Progenitor cell of endocrine pancreas (in vitro differentiated cells): ENCODE measurements around the gene CMPK1. TPM values are rescaled to one million over a fixed set of nuclear protein-coding genes. Genes with fewer than 3 reads are reported as not detected.

Source experiments
- DNase-seq: peaks from one replicate; pipeline ENCODE4 v3.0.0; 2021; ENCODE audit warnings: low spot score; ENCODE audit not compliant: unreplicated experiment
- H3K27ac Mint-ChIP-seq: 2 replicates; pipeline ENCODE4 v1.8.0; 2021; ENCODE audit warnings: mild to moderate bottlenecking, moderate library complexity, mixed read lengths
- H3K27me3 Mint-ChIP-seq: 2 replicates; pipeline ENCODE4 v1.8.0; 2021; ENCODE audit warnings: mixed read lengths
- H3K36me3 Mint-ChIP-seq: 2 replicates; pipeline ENCODE4 v1.8.0; 2022; ENCODE audit warnings: mixed read lengths; ENCODE audit not compliant: insufficient read depth
- H3K4me1 Mint-ChIP-seq: 2 replicates; pipeline ENCODE4 v1.8.0; 2021; ENCODE audit warnings: low read depth, mixed read lengths
- H3K4me3 Mint-ChIP-seq: 2 replicates; pipeline ENCODE4 v1.8.0; 2021; ENCODE audit warnings: low read depth, mild to moderate bottlenecking, moderate library complexity, mixed read lengths
- H3K9me3 Mint-ChIP-seq: 2 replicates; pipeline ENCODE4 v1.8.0; 2021; ENCODE audit warnings: low read depth, mixed read lengths
- total RNA-seq: library from RNA; stranded (reverse); gene quantifications from 2 replicates; pipeline ENCODE4 v1.2.1, GENCODE V29; 2021
- TF ChIP-seq, protein P1 (sequence below): fragments of 200-600 bp; sonication (generic); IDR thresholded peaks from one replicate; pipeline ENCODE4 v1.5.0; 2021; ENCODE audit warnings: antibody characterized with exemption, mild to moderate bottlenecking; ENCODE audit not compliant: unreplicated experiment

The CMPK1 gene
- total RNA-seq, 1 donor from 2014 or later: 53.1 TPM

DNA sequence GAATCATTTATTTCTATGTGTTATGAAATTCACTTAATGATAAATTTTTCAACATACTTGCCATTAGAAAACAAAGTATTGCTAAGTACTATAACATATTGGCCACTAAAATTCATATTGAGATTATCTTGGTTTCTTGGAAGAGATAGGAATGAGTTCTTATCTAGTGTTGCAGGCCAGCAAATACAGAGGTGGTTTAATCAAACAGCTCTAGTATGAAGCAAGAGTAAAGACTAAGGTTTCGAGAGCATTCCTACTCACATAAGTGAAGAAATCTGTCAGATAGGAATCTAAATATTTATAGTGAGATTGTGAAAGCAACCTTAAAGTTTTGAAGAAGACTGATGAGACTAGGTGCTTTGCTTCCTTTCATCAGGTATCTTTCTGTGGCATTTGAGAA lies 44.6 kb downstream of the CMPK1 start:
- TF ChIP-seq, protein P1, sequence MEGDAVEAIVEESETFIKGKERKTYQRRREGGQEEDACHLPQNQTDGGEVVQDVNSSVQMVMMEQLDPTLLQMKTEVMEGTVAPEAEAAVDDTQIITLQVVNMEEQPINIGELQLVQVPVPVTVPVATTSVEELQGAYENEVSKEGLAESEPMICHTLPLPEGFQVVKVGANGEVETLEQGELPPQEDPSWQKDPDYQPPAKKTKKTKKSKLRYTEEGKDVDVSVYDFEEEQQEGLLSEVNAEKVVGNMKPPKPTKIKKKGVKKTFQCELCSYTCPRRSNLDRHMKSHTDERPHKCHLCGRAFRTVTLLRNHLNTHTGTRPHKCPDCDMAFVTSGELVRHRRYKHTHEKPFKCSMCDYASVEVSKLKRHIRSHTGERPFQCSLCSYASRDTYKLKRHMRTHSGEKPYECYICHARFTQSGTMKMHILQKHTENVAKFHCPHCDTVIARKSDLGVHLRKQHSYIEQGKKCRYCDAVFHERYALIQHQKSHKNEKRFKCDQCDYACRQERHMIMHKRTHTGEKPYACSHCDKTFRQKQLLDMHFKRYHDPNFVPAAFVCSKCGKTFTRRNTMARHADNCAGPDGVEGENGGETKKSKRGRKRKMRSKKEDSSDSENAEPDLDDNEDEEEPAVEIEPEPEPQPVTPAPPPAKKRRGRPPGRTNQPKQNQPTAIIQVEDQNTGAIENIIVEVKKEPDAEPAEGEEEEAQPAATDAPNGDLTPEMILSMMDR: no peak
- Mint-ChIP-seq H3K4me1 (peaks cover 13% of the 10 kb centered on the region), H3K27ac (no peak overlapping the region), H3K4me3 (no peak overlapping the region), H3K36me3 (peaks cover 23% of the 10 kb centered on the region), H3K27me3 (no peaks in the 10 kb centered on the region), H3K9me3 (no peaks in the 10 kb centered on the region)
- no peak for DNase-seq

DNA sequence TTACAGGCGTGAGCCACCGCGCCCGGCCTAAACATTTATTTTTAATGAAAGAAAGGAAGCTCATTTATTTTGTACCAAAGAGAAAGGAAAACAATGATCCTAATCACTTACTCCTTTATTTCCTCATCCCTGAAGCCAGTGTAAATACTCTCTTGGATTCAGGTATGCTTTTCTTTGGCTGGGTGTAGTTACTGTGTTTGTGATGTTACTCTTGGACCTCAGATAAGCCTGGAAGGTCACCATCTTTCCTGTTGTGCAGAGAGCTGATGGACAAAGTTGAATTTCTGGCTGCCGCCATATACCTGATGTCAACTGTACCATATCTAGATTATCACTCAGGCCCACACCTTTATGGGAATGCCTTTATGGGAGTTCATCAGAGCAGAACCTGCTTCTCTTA lies 47.1 kb downstream of the CMPK1 start:
- peak overlapping the region; percentile 37 for H3K27ac Mint-ChIP-seq
- H3K27me3 Mint-ChIP-seq: no peaks in the 10 kb centered on the region
- no peak overlapping the region for H3K4me3 Mint-ChIP-seq
- no peaks in the 10 kb centered on the region for H3K9me3 Mint-ChIP-seq
- no peak for DNase-seq
- H3K4me1 Mint-ChIP-seq: peaks cover 18% of the 10 kb centered on the region
- TF ChIP-seq, protein P1: no peak
- H3K36me3 Mint-ChIP-seq: peaks cover 23% of the 10 kb centered on the region

DNA sequence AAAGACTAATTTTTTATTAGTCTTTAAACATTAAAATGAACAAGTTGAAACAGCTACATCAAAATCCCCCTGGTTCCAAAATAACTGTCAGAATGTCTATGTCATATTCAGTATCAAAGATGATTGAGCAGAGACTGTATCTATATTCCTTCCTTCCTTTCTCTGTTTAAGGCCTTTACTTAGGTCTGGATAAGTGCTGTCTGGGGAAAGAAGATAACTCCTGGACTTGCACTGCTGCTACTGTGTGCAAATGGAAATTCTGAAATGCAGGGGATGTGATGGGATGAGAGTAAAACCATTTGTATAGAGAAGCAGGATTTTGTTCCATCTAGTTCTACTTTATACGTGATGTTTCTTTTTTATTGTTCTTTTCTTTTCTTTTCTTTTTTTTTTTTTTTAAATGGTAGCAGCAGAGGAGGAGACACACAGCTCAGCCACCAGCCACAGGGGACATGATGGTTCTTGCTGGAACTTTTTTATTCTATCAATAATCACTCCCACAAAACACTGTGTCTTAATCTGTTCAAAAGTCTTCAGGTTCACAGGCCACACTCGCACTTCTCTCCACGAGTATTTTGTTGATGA lies 48.9 kb downstream of the CMPK1 start:
- Mint-ChIP-seq H3K27ac (no peak overlapping the region), H3K9me3 (no peaks in the 10 kb centered on the region), H3K36me3 (peaks cover 23% of the 10 kb centered on the region), H3K4me3 (no peak overlapping the region), H3K27me3 (no peaks in the 10 kb centered on the region), H3K4me1 (peaks cover 18% of the 10 kb centered on the region)
- DNase-seq: no peak
- TF ChIP-seq, protein P1: no peak

DNA sequence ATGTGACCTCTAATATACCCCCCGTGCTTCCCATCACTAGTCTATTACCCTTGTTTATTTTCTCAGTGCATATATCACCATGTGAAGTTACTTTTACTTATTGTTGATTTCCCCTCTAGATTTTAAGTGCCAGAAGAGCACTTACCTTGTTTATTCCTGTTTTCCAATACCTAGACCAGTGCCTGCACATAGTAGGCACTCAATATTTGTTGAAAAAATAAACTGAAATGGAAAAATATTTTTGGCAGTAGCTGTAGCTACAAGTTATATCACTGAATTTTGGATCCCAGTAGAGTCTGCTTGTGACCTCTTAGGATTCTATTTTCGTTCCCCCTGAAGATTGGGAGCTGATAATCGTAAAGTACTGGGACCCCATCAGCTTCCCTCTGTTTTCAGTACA lies 50.5 kb downstream of the CMPK1 start:
- Mint-ChIP-seq H3K9me3 (no peaks in the 10 kb centered on the region), H3K27ac (no peak overlapping the region), H3K36me3 (peaks cover 20% of the 10 kb centered on the region)

DNA sequence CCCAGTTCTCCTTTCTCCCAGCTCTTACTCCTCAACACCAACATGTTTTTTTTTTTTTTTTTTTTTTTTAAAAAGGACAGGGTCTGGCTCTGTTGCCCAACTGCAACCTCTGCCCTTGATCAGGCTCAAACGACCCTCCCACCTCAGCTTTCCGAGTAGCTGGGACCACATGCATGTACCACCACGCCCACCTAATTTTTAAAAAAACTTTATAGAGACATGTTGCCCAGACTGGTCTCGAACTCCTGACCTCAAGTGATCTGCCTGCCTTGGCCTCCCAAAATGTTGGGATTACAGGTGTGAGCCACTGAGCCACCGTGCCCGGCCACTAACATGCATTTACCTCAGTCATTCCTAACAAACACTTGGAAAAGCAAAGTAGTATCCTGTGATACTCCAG lies 51.4 kb downstream of the CMPK1 start:
- TF ChIP-seq, protein P1: no peak
- Mint-ChIP-seq H3K9me3 (no peaks in the 10 kb centered on the region), H3K4me1 (peaks cover 21% of the 10 kb centered on the region), H3K4me3 (no peak overlapping the region), H3K27ac (no peak overlapping the region), H3K27me3 (peaks cover 10% of the 10 kb centered on the region), H3K36me3 (peaks cover 13% of the 10 kb centered on the region)
- no peak for DNase-seq

More for the DNA sequence above, 50.5 kb downstream of the CMPK1 start:
- TF ChIP-seq, protein P1: no peak
- DNase-seq: no peak
- Mint-ChIP-seq H3K27me3 (peaks cover 10% of the 10 kb centered on the region), H3K4me3 (no peak overlapping the region), H3K4me1 (peaks cover 15% of the 10 kb centered on the region)
